Erythroblast (primary cell): ENCODE measurements around the gene CCDC57.
"Not testable (repeated sequence)": the region's sequence is repeated elsewhere in the genome, so short reads cannot be mapped to it uniquely, and the experiment has no call there.

ENCODE experiments used
- GATA1 ChIP-seq: IDR thresholded peaks from 2 replicates; pipeline ENCODE4 v1.6.1; 2011; ENCODE audit warnings: low read depth, mild to moderate bottlenecking, control low read depth, low read length, moderate library complexity
- POLR2A ChIP-seq: IDR thresholded peaks from 2 replicates; pipeline ENCODE4 v1.6.1; 2011; ENCODE audit warnings: mild to moderate bottlenecking, low read length

DNA sequence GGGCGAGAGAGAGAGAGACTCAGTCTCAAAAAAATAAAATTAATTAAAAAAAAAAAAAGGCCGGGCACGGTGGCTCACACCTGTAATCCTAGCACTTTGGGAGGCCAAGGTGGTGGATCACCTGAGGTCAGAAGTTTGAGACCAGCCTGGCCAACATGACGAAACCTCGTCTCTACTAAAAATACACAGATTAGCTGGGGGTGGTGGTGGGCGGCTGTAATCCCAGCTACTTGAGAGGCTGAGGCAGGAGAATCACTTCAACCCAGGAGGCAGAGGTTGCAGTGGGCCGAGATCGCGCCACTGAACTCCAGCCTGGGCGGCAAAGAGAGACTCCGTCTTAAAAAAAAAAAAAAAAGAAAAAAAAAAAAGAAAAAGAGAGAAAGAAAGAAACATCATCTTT lies 2.0 kb downstream of the CCDC57 start:
- not testable (repeated sequence) for TF ChIP-seq POLR2A, GATA1
